ENCODE results near the gene SRD5A1. TPM values are rescaled to one million over a fixed set of nuclear protein-coding genes. Genes with fewer than 3 reads are reported as not detected.

The SRD5A1 gene
- total RNA-seq, 1 donor from 2014 or later = 8.0 TPM

DNA sequence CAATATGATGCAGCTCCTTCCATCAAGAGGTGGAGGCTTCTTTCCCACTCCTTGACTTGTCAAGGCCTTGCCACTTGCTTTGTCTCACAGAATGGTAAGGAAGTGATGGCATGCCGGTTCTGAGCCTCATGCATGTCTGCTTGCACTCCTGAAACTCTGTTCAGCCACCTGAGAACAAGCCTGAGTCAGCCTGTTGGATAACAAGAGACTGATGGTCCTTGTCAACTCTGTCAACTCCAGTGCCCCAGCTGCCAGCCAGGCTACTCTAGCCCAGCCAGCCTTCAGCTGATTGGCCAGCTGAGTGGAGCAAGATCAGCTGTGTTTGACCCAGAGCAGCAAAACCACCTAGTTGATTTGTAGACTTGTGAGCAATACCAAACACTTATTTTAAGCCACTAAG lies 75.6 kb downstream of the SRD5A1 start:
- DNase-seq = peak; percentile 25
- intact Hi-C loops (cut with DNase I) = no loop called here

DNA sequence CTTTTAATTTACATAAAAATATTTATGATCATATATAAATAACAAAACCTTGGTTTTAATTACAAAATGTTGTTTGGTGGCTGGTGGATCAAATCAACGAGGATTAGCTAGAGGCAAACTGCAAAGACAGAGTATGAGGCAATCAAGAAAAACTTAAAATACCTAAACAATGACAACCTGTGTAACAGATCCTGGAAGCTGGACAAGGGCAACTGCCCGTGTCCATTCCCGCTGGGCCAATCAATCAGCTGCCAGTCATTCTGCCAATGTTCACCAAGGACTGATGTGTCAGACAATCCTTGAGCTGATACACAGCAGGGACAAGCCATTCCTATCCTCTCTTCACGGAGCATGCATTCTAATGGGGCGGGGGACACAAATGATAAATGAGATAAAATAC lies 76.8 kb downstream of the SRD5A1 start:
- no peak for ATAC-seq
- no peaks in the 10 kb centered on the region for H3K9me3 ChIP-seq
- intact Hi-C loops (cut with DNase I) = no loop called here

More for the DNA sequence above, 75.6 kb downstream of the SRD5A1 start:
- Histone ChIP-seq H3K27me3 (no peaks in the 10 kb centered on the region), H3K9me3 (no peaks in the 10 kb centered on the region), H3K27ac (no peak overlapping the region), H3K4me1 (peaks cover 6% of the 10 kb centered on the region), H3K36me3 (no peaks in the 10 kb centered on the region), H3K4me3 (no peak overlapping the region)
- no peak for ATAC-seq
- TF ChIP-seq, protein P1, sequence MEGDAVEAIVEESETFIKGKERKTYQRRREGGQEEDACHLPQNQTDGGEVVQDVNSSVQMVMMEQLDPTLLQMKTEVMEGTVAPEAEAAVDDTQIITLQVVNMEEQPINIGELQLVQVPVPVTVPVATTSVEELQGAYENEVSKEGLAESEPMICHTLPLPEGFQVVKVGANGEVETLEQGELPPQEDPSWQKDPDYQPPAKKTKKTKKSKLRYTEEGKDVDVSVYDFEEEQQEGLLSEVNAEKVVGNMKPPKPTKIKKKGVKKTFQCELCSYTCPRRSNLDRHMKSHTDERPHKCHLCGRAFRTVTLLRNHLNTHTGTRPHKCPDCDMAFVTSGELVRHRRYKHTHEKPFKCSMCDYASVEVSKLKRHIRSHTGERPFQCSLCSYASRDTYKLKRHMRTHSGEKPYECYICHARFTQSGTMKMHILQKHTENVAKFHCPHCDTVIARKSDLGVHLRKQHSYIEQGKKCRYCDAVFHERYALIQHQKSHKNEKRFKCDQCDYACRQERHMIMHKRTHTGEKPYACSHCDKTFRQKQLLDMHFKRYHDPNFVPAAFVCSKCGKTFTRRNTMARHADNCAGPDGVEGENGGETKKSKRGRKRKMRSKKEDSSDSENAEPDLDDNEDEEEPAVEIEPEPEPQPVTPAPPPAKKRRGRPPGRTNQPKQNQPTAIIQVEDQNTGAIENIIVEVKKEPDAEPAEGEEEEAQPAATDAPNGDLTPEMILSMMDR (IDR thresholded peaks at IDR 0.05) = no peak

GRCh38 chr5:6710551-6711318 lies 77.5 kb downstream of the SRD5A1 start:
- intact Hi-C loops (cut with DNase I) = no loop called here
- H3K9me3 ChIP-seq = no peaks in the 10 kb centered on the region
- no peak overlapping the region for H3K27ac ChIP-seq
- H3K4me3 ChIP-seq = no peak overlapping the region
- DNase-seq (peak; percentile 31), ATAC-seq (no peak)
- no peaks in the 10 kb centered on the region for H3K36me3 ChIP-seq
- TF ChIP-seq, protein P1 (IDR thresholded peaks at IDR 0.05) = no peak
- no peaks in the 10 kb centered on the region for H3K27me3 ChIP-seq
- peaks cover 8% of the 10 kb centered on the region for H3K4me1 ChIP-seq

More for the DNA sequence above, 76.8 kb downstream of the SRD5A1 start:
- Histone ChIP-seq H3K36me3 (no peaks in the 10 kb centered on the region), H3K27ac (no peak overlapping the region), H3K4me3 (no peak overlapping the region), H3K27me3 (no peaks in the 10 kb centered on the region), H3K4me1 (peaks cover 3% of the 10 kb centered on the region)
- DNase-seq = no peak
- TF ChIP-seq, protein P1 (IDR thresholded peaks at IDR 0.05) = no peak

DNA sequence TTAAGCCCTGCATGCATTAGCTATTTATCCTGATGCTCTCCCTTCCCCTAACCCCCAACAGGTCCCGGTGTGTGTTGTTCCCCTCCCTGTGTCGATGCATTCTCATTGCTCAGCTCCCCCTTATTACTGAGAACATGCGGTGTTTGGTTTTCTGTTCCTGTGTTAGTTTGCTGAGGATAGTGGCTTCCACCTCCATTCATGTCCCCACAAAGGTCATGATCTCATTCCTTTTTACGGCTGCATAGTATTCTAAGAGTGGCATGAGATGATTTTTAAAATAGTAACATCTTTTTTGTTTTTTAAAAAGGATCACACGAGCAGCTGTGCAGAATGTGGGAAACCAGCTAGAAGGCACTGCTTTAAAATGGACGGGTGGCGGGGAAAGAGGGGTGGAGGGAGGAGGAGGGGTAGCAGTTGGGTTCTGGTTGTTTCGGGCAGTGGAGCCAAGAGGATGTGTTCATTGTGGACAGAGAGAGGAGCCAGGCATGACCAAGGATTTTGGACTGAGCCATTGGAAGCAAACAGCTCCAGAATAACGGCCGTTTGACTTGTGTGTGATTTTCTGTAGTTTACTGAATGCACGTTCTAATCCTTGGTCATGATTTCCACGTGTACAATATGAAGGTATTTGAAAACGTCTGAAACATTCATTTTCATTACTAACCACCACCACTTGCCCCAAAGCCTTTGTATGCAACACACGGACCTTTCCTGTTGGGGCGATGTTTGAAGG lies 78.3 kb downstream of the SRD5A1 start:
- H3K4me3 ChIP-seq = peak overlapping the region; percentile 83
- H3K9me3 ChIP-seq = no peaks in the 10 kb centered on the region
- peaks cover 17% of the 10 kb centered on the region for H3K4me1 ChIP-seq
- DNase-seq (no peak), ATAC-seq (no peak)
- intact Hi-C loops (cut with DNase I) = no loop called here
- H3K36me3 ChIP-seq = no peaks in the 10 kb centered on the region
- H3K27ac ChIP-seq = peak overlapping the region; percentile 96
- H3K27me3 ChIP-seq = no peaks in the 10 kb centered on the region
- TF ChIP-seq, protein P1 (IDR thresholded peaks at IDR 0.05) = no peak

- TF ChIP-seq, protein P1 (IDR thresholded peaks at IDR 0.05) = no peak
- H3K4me3 ChIP-seq = peak overlapping the region; percentile 83
- H3K4me1 ChIP-seq = peaks cover 23% of the 10 kb centered on the region
- H3K9me3 ChIP-seq = no peaks in the 10 kb centered on the region
- peak overlapping the region; percentile 96 for H3K27ac ChIP-seq
- H3K36me3 ChIP-seq = no peaks in the 10 kb centered on the region
- no peaks in the 10 kb centered on the region for H3K27me3 ChIP-seq
- ATAC-seq (peak; percentile 13), DNase-seq (peak; percentile 79)
- intact Hi-C loops (cut with DNase I) = no loop called here
Measured at GRCh38 chr5:6712142-6712576, 78.9 kb downstream of the SRD5A1 start.
